ENCODE data around the gene TMCC3.

DNA sequence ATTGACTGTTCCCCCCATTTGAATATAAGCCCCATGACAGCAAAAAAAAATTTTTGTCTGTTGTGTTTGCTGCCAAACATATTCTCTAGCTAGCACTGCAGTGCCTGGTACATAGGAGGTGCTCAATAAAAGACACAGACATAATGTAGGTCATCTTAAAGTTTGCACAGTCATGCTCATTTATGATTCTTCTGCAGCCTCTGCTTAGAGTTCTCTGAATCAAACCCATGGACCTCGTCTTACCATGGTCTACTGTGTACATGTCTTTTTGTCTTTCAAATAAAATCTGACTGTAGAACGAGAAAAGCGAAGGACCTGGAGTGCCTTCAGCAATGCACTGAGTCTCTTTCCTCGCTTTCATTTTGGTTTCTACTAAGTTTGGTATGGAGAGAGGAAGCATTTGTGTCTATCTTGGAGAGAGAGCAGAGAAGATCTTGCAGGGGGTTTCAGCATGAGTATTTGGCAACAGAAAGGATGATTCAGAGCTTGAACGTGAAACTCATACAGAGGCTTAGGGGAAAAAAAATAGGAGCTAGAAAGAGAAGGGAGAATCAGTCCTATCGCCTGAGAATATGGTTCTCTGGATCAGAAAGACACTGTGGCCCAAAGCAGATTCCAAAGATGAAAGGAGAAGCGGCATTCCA lies 38.8 kb upstream of the TMCC3 start:
- no peak for TF ChIP-seq POLR2AphosphoS5 (IDR thresholded peaks at IDR 0.05)
- no peak for TF ChIP-seq MXI1 (conservative IDR thresholded peaks at IDR 0.05; ENCODE audit: poor library complexity, severe bottlenecking)
- TF ChIP-seq, protein P1, sequence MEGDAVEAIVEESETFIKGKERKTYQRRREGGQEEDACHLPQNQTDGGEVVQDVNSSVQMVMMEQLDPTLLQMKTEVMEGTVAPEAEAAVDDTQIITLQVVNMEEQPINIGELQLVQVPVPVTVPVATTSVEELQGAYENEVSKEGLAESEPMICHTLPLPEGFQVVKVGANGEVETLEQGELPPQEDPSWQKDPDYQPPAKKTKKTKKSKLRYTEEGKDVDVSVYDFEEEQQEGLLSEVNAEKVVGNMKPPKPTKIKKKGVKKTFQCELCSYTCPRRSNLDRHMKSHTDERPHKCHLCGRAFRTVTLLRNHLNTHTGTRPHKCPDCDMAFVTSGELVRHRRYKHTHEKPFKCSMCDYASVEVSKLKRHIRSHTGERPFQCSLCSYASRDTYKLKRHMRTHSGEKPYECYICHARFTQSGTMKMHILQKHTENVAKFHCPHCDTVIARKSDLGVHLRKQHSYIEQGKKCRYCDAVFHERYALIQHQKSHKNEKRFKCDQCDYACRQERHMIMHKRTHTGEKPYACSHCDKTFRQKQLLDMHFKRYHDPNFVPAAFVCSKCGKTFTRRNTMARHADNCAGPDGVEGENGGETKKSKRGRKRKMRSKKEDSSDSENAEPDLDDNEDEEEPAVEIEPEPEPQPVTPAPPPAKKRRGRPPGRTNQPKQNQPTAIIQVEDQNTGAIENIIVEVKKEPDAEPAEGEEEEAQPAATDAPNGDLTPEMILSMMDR (IDR thresholded peaks at IDR 0.05; ENCODE audit: poor library complexity, severe bottlenecking), result no peak
- TF ChIP-seq RAD21 (conservative IDR thresholded peaks at IDR 0.05), result no peak
- TF ChIP-seq EZH2 (IDR thresholded peaks at IDR 0.05; ENCODE audit: borderline replicate concordance, insufficient read depth, low read length, poor library complexity, severe bottlenecking), result no peak

Data from neural cell (in vitro differentiated cells).